Measurements from ENCODE around the gene AAK1.

- TF ChIP-seq CTCF (conservative IDR thresholded peaks at IDR 0.05 in 1 of 2, IDR thresholded peaks at IDR 0.05 in 1 of 2; ENCODE audit: extremely low read depth in 1 of 2, insufficient read depth in 1 of 2, low read depth in 1 of 2, low read length in 2 of 2) (no peak), EZH2 (IDR thresholded peaks at IDR 0.05; ENCODE audit: borderline replicate concordance, low read length) (no peak)
These were observed 16.5 kb upstream of the AAK1 start for GRCh38 chr2:69659941-69660483.
